Adipocyte (in vitro differentiated cells): Measurements from ENCODE around the gene IP6K1.
"Not testable (repeated sequence)": the region's sequence is repeated elsewhere in the genome, so short reads cannot be mapped to it uniquely, and the experiment has no call there.

ENCODE experiments used
- DNase-seq: peaks from one replicate; pipeline ENCODE4 v3.0.0-alpha.2; 2015; ENCODE audit warnings: low read depth
- H3K27me3 ChIP-seq: replicated peaks from 2 replicates; pipeline ENCODE4 v1.7.0; 2013; ENCODE audit warnings: mild to moderate bottlenecking, low read length, moderate library complexity; ENCODE audit not compliant: control insufficient read depth, insufficient read depth
- H3K36me3 ChIP-seq: 2 replicates; pipeline ENCODE4 v1.7.0; 2013; ENCODE audit warnings: low read length, mild to moderate bottlenecking, moderate library complexity; ENCODE audit not compliant: control insufficient read depth, insufficient read depth, severe bottlenecking
- H3K4me1 ChIP-seq: 2 replicates; pipeline ENCODE4 v1.7.0; 2013; ENCODE audit warnings: mild to moderate bottlenecking, low read length, moderate library complexity; ENCODE audit not compliant: control insufficient read depth, insufficient read depth
- H3K4me3 ChIP-seq: 2 replicates; pipeline ENCODE4 v1.7.0; 2013; ENCODE audit warnings: mild to moderate bottlenecking, low read length, moderate library complexity
- H3K9ac ChIP-seq: 2 replicates; pipeline ENCODE4 v1.7.0; 2013; ENCODE audit warnings: mild to moderate bottlenecking, low read length, moderate library complexity
- H3K9me3 ChIP-seq: 2 replicates; pipeline ENCODE4 v1.7.0; 2013; ENCODE audit warnings: mild to moderate bottlenecking, low read length, moderate library complexity; ENCODE audit not compliant: control insufficient read depth

The IP6K1 gene

DNA sequence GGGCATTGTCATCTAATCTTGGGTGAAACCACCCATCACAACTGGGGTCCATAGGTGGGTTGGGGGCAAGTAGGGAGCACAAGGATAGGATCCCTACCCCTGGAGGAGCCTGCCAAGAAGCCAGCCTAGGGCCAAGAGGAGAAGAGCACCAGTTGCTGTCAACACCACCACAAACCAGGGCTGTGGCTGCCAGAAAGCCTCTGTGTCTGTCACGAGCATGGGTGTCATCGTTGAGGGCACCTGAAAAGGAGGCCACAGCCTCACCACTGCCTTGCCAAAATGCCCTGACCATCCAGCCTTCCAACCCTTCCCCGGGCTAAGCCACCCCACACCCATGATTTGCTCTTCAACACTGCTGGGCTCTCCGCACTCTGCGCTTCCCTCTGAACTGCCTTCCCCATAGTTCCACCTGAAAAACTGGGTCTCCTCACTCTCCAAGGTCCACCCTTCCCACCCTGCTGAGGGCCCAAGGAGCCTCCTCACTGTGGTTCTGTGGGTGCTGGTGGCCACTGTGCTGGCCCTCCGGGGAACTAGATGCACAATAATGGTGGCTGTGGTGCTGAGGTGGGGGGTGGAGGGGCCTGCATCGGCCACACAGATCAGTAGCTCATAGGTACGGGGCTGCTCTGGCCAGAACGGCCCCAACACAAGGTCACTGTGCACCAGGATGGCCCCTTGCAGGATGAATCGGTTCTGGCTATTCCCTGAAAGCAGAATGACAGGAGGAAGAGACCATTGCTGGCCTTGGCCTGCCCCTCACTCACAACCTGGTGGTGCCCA lies 6.2 kb upstream of the IP6K1 start:
- H3K36me3 ChIP-seq = no peaks in the 10 kb centered on the region
- no peaks in the 10 kb centered on the region for H3K9me3 ChIP-seq

DNA sequence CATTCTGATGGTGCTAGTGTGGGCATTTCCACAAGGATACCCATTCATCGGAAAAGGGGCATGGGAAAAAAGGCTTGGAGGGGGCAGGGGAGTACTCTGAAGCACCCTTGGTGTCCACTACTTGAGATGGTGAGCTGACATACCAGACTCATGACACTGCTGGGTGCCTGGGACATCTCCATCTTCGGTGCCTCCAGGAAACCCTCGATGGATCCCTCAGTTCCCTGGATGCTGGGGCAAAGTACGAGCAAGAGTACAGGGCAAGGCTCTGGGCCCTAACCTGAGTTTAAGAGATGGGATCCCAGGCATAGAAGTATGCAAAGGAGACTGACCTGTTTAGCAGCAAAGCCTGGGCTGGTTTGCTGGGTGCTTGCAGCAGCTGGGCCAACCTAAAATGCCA lies 5.2 kb upstream of the IP6K1 start:
- H3K27me3 ChIP-seq = no peaks in the 10 kb centered on the region
- no peak overlapping the region for H3K9ac ChIP-seq
- no peak overlapping the region for H3K4me3 ChIP-seq
- peaks cover 6% of the 10 kb centered on the region for H3K4me1 ChIP-seq
- H3K9me3 ChIP-seq = no peaks in the 10 kb centered on the region
- no peaks in the 10 kb centered on the region for H3K36me3 ChIP-seq
- no peak for DNase-seq

More for the DNA sequence above, 6.2 kb upstream of the IP6K1 start:
- Histone ChIP-seq H3K27me3 (no peaks in the 10 kb centered on the region), H3K4me1 (no peaks in the 10 kb centered on the region), H3K4me3 (no peak overlapping the region), H3K9ac (no peak overlapping the region)
- no peak for DNase-seq

DNA sequence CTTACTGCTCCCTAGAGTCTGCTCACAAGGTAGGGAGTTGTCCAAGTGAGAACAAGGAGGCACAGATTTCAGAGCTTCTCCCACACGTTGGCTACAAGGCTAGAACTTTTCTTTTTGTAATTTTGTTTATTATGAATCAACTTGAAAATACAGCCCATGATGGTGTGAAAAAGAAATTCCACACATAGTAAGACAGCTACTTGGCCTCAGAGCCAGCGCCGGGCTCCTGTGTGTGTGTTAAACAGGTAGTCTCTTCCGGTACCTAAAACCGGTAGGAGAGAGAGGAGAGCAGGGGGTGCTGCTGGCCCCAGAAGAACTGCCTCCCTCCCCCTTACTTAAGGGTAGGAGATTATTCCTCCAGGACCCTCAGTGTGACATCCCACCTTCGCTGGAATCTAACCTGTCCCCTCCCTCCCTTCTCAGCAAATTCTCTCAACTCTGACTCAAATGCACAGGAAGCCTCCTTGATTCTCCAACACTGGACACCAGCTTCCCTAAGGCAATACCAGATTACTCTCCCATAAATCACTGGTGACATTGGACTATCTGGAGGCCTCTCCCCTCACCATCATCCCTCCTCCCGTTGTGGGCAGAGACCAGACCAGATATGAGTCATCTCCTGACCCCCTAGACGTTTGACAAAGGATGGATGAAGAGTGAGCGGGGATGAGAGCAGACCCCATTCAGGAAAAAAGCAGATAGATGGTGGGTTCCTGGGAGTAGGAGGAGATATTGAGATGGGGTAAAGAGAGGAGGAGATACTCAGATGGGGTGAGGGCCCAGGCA lies 4.5 kb upstream of the IP6K1 start:
- no peak for DNase-seq
- peaks cover 6% of the 10 kb centered on the region for H3K4me1 ChIP-seq
- H3K36me3 ChIP-seq = no peaks in the 10 kb centered on the region
- no peak overlapping the region for H3K4me3 ChIP-seq
- no peaks in the 10 kb centered on the region for H3K9me3 ChIP-seq
- no peak overlapping the region for H3K9ac ChIP-seq
- no peaks in the 10 kb centered on the region for H3K27me3 ChIP-seq

DNA sequence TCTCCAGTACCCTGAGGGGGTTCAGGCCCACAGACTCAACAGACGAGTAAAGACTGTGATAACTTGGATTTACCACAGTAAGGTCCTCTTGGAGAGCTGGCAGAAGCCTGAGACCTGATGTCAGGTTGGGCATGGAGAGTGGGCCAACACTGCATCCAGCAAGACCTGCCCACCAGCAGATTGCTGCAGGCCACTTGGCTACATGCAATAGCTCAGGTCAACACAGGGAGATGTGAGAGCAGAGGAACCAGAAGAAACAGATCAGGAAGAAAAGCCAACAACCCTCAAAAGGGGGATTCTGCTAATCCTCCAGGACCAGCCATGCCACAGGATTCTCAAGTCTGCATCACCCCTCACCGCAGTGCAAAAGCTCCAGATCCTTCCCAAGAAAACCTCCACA lies 1.7 kb upstream of the IP6K1 start:
- DNase-seq = no peak
- H3K4me3 ChIP-seq = no peak overlapping the region
- H3K27me3 ChIP-seq = no peaks in the 10 kb centered on the region
- H3K9me3 ChIP-seq = no peaks in the 10 kb centered on the region
- peaks cover 15% of the 10 kb centered on the region for H3K4me1 ChIP-seq
- H3K36me3 ChIP-seq = no peaks in the 10 kb centered on the region
- no peak overlapping the region for H3K9ac ChIP-seq

DNA sequence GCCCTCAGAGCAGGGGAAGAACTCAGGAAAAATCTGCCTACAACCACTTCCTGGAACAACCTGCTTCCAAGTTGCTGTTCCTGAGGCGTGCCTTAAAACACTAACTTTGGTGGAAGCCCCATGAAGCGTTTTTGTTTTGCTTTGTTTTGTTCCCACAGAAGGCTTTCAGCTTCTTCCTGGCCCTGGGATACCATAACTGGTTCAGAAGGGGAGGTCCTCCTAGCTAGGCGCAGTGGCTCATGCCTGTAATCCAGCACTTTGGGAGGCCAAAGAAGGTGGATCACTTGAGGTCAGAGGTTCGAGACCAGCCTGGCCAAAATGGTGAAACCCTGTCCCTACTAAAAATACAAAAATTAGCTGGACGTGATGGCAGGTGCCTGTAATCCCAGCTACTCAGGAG lies 1.2 kb upstream of the IP6K1 start:
- Histone ChIP-seq H3K4me1 (peaks cover 15% of the 10 kb centered on the region), H3K36me3 (no peaks in the 10 kb centered on the region), H3K9ac (no peak overlapping the region), H3K9me3 (no peaks in the 10 kb centered on the region), H3K27me3 (no peaks in the 10 kb centered on the region), H3K4me3 (no peak overlapping the region)
- DNase-seq = no peak

DNA sequence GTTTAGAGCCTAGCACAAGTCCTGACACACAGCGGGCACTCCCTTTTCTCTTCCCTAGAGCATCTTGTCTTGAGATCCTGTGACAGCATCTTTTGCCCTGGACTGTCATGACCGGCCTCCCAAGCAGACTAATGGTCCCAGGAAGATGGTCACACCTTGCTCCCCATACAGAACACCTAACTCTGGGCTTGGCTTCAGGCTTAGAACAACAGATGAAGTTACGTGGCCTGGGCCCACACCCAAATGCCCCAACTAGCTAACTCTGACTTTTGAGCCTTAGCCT lies 781 bp upstream of the IP6K1 start:
- H3K4me3 ChIP-seq = peak overlapping the region; percentile 85
- DNase-seq = no peak
- H3K9ac ChIP-seq = peak overlapping the region; percentile 90
- H3K36me3 ChIP-seq = no peaks in the 10 kb centered on the region
- H3K4me1 ChIP-seq = peaks cover 15% of the 10 kb centered on the region
- H3K27me3 ChIP-seq = no peaks in the 10 kb centered on the region
- H3K9me3 ChIP-seq = no peaks in the 10 kb centered on the region

DNA sequence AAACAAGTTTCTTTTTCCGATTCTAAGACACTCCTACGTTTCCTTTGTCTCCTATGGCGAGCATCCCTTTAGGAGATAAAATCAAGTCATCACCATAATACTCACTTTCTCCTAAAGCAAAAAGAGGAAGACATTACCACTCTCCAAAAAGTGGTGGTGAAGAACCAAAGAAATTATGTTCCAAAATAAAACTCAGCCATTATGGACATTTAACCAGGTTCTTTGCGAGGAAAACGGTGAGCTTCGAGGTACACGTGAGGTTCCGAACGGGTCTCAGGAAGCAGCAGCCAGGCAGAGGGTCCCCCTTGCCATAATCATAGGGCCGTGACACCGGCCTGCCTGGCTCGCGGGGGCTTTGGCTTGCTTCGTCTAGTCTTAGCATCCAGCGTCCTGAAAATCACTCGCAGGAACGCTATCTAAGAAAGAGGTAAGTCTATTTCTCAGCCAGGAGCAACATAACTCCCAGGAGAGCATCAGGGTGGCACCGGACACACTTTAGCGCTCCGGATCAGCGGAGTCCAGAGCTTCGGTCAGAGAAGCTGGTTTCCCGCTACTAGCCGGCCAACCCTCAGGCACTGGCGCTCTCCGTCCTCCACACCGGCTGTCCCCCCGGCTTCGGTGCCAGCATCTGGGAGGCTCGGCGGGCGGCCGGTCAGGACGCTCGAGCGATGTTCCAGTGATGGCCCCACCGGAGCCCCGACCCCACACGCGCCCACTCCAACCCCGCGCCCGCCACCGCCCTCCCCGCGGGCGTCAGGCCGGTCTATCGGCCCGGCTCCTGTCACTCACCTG lies 581 bp downstream of the IP6K1 start:
- Histone ChIP-seq H3K36me3 (peaks cover 7% of the 10 kb centered on the region), H3K9ac (peak overlapping the region; percentile 90), H3K9me3 (no peaks in the 10 kb centered on the region), H3K4me1 (peaks cover 23% of the 10 kb centered on the region), H3K4me3 (peak overlapping the region; percentile 85), H3K27me3 (no peaks in the 10 kb centered on the region)
- peak; percentile 70 for DNase-seq

DNA sequence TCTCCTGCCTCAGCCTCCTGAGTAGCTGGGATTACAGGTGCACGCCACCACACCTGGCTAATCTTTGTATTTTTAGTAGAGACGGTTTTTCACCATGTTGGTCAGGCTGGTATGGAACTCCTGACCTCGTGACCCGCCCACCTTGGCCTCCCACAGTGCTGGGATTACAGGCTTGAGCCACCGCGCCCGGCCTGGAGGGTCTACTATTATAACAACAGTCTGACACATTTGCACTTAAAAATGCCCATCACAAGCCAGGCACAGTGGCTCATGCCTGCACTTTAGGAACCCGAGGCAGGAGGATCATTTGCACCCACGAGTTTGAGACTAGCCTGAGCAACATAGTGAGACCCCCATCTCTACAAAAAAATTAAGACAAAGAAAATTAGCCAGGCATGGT lies 4.1 kb downstream of the IP6K1 start:
- H3K4me3 ChIP-seq, H3K27me3 ChIP-seq, H3K9me3 ChIP-seq, H3K9ac ChIP-seq, DNase-seq, H3K36me3 ChIP-seq: not testable (repeated sequence)
- peaks cover 29% of the 10 kb centered on the region for H3K4me1 ChIP-seq

DNA sequence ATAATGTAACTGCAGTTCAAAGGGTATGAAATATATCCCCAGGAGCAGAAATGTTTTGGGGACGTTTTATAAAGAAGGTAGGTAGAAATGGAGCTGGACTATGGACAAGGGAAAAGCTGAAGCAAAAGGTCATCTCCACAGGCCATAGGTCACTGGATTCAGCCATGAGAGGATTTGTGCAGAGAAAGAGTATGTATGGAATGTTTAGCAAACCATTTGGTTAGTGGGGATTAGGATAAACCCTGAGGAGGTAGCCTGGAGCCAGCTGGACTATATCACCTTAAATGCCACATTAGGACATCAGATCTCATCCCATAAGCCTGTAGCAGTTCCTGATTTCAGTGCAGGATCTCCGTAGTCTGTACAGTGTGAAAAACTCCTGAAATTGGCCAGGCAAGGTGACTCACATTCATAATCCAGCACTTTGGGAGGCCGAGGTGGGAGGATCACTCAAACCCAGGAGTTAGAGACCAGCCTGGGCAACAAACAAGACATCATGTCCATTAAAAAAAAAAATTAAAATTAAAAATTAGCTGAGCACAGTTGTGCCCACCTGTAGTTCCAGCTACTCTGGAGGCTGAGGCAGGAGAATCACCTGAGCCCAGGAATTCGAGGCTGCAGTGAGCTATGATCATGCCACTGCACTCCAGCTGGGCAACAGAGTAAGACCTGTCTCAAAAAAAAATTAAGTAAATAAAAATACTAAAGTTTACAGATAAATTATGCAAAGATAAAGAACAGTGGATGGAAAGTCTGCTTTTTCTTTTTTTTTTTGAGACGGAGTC lies 4.7 kb downstream of the IP6K1 start:
- peak; percentile 10 for DNase-seq
- Histone ChIP-seq H3K4me1 (peaks cover 23% of the 10 kb centered on the region), H3K9me3 (no peaks in the 10 kb centered on the region), H3K27me3 (no peaks in the 10 kb centered on the region), H3K4me3 (no peak overlapping the region), H3K9ac (no peak overlapping the region), H3K36me3 (peaks cover 9% of the 10 kb centered on the region)

DNA sequence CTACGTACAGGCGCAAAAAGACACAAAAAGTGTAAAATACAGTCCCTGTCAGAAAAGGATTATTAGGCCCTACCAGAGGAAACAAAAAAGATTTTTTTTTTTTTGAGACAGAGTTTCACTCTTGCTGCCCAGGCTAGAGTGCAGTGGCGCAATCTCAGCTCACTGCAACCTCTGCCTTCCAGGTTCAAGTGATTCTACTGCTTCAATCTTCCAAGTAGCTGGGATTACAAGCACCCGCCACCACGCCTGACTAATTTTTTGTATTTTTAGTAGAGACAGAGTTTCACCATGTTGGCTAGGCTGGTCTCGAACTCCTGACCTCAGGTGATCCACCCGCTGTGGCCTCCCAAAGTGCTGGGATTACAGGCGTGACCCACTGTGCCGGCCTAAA lies 5.4 kb downstream of the IP6K1 start:
- H3K27me3 ChIP-seq, H3K9me3 ChIP-seq, H3K4me3 ChIP-seq, H3K36me3 ChIP-seq, DNase-seq: not testable (repeated sequence)
- peak overlapping the region; percentile 4 for H3K9ac ChIP-seq
- peaks cover 23% of the 10 kb centered on the region for H3K4me1 ChIP-seq
